ENCODE measurements around the gene TRIM50.

- TF ChIP-seq CTCF (IDR thresholded peaks at IDR 0.05) (no peak), POLR2A (IDR thresholded peaks at IDR 0.05) (no peak)
These were observed 31.4 kb upstream of the TRIM50 start for GRCh38 chr7:73359306-73359705.
